Activated B cell treated with CpG ODN at 0.5 μM for 24 hours (primary cell): ENCODE data around the gene GJB3. TPM values are rescaled to one million over a fixed set of nuclear protein-coding genes. Genes with fewer than 3 reads are reported as not detected.

Experiments used
- ATAC-seq: fragments of 200-7000 bp; cut with Tn5 transposase; one replicate; pipeline ENCODE4 v1.10.0; 2021; ENCODE audit warnings: low read depth, mild to moderate bottlenecking, moderate library complexity
- CTCF ChIA-PET: fragments of 350-600 bp; sonication (Branson Sonifier 250); formaldehyde crosslinking; loops from one replicate; lab custom pipeline; 2021; ENCODE audit warnings: antibody characterized with exemption; lab: Charles Lee
- POLR2A ChIA-PET: fragments of 350-600 bp; sonication (Branson Sonifier 250); formaldehyde crosslinking; loops from one replicate; lab custom pipeline; 2021; ENCODE audit warnings: antibody characterized with exemption; lab: Charles Lee
- DNase-seq: peaks from one replicate; pipeline ENCODE4 v3.0.0; 2022
- H3K27ac Mint-ChIP-seq: one replicate; pipeline ENCODE4 v1.8.0; 2020; ENCODE audit warnings: mixed read lengths
- H3K27me3 Mint-ChIP-seq: one replicate; pipeline ENCODE4 v1.8.0; 2021; ENCODE audit warnings: mixed read lengths
- H3K36me3 Mint-ChIP-seq: one replicate; pipeline ENCODE4 v1.8.0; 2021; ENCODE audit warnings: low read depth, mixed read lengths
- H3K4me1 Mint-ChIP-seq: one replicate; pipeline ENCODE4 v1.8.0; 2021; ENCODE audit warnings: mixed read lengths
- H3K4me3 Mint-ChIP-seq: one replicate; pipeline ENCODE4 v1.8.0; 2020; ENCODE audit warnings: mild to moderate bottlenecking, mixed read lengths
- H3K9me3 Mint-ChIP-seq: one replicate; pipeline ENCODE4 v1.8.0; 2020; ENCODE audit warnings: mixed read lengths
- intact Hi-C: fragments of 100-400 bp; cut with micrococcal nuclease; formaldehyde crosslinking; loops from one replicate; pipeline ENCODE4 v1.15.1; 2024
- total RNA-seq: library from RNA; stranded (reverse); gene quantifications from 2 replicates; pipeline ENCODE4 v1.2.3, GENCODE V29; 2022
- TF ChIP-seq, protein P1 (sequence below): fragments of 200-600 bp; IDR thresholded peaks from one replicate; pipeline ENCODE4 v1.8.0; 2022; ENCODE audit warnings: antibody characterized with exemption, mild to moderate bottlenecking

GJB3 gene
- total RNA-seq, 1 donor from 2014 or later: not detected

DNA sequence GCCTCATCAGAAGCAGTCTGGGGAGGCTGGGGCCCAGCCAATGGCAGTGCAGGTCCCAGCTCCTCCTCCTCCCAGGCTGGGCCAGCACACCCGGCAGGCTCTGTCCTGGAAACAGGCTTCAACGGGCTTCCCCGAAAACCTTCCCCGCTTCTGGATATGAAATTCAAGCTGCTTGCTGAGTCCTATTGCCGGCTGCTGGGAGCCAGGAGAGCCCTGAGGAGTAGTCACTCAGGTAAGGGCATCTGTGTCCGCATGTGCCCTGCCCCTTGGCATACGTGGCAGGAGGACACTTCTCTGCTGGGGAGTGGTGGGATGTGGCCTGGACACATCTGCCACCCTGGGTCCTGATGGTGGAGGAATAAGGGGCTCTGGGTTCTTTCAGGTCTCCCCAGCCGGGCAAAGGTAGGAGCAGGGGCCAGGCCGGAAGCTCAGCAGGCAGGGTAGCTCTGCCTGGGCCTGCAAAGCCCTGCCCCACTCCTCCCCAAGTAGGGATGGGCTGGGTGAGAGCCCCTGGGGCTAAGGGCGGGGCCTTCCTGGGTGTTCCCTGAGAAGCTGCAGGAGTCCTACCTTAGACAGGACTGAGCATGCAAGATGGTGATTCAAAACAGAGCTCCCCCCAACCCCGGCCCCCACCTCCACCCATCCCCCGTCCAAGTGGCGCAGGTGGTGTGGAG lies 25.9 kb upstream of the GJB3 start, which contains the start of gene GJB5:
GJB5 (plus strand) TSS at position 84 of the 674 bp plus-strand sequence. CDS start 2,284 bp downstream, outside the sequence.
- TF ChIP-seq, protein P1, sequence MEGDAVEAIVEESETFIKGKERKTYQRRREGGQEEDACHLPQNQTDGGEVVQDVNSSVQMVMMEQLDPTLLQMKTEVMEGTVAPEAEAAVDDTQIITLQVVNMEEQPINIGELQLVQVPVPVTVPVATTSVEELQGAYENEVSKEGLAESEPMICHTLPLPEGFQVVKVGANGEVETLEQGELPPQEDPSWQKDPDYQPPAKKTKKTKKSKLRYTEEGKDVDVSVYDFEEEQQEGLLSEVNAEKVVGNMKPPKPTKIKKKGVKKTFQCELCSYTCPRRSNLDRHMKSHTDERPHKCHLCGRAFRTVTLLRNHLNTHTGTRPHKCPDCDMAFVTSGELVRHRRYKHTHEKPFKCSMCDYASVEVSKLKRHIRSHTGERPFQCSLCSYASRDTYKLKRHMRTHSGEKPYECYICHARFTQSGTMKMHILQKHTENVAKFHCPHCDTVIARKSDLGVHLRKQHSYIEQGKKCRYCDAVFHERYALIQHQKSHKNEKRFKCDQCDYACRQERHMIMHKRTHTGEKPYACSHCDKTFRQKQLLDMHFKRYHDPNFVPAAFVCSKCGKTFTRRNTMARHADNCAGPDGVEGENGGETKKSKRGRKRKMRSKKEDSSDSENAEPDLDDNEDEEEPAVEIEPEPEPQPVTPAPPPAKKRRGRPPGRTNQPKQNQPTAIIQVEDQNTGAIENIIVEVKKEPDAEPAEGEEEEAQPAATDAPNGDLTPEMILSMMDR: no peak
- POLR2A ChIA-PET: no interaction called here
- H3K36me3 Mint-ChIP-seq: no peaks in the 10 kb centered on the region
- CTCF ChIA-PET: no interaction called here
- H3K9me3 Mint-ChIP-seq: no peaks in the 10 kb centered on the region
- no peak within 1 kb of the TSS for H3K4me3 Mint-ChIP-seq
- intact Hi-C loops: no loop called here
- no peaks in the 10 kb centered on the region for H3K4me1 Mint-ChIP-seq
- DNase-seq (no peak), ATAC-seq (no peak)
- no peak within 1 kb of the TSS for H3K27ac Mint-ChIP-seq
- peaks cover 8% of the 10 kb centered on the region for H3K27me3 Mint-ChIP-seq

DNA sequence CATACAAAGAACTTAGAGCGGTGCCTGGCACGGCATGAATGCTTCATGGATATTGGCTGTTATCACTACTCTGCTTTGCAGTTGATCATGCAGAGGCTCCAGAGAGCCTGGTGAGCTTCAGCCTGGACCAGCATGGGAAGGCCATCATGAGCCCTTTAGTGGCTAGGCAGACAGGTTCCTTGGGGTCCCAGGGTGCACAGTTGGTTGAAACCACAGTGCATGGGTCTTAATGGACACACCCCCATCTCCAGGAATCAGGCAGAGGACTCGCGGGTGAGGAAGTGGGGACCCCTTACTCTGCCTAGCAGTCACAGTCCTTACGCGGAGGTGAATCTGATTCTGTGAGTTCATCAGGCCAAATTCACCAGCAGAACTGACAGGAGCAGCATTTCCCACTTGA lies 25.1 kb upstream of the GJB3 start:
- Mint-ChIP-seq H3K27ac (no peak overlapping the region), H3K4me1 (no peaks in the 10 kb centered on the region), H3K4me3 (no peak overlapping the region), H3K36me3 (no peaks in the 10 kb centered on the region), H3K27me3 (peaks cover 8% of the 10 kb centered on the region), H3K9me3 (no peaks in the 10 kb centered on the region)
- DNase-seq: no peak
- ChIA-PET POLR2A (no interaction called here), CTCF (interaction anchor here (1.4 kb wide), 1 partner anchor 30 kb away, joined by 3 read pairs; no protein-coding TSS in a partner anchor)
- ATAC-seq: no peak
- TF ChIP-seq, protein P1: no peak
- intact Hi-C loops: no loop called here

DNA sequence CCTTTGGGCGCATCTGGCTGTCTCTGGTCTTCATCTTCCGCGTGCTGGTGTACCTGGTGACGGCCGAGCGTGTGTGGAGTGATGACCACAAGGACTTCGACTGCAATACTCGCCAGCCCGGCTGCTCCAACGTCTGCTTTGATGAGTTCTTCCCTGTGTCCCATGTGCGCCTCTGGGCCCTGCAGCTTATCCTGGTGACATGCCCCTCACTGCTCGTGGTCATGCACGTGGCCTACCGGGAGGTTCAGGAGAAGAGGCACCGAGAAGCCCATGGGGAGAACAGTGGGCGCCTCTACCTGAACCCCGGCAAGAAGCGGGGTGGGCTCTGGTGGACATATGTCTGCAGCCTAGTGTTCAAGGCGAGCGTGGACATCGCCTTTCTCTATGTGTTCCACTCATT lies 23.6 kb upstream of the GJB3 start:
- ATAC-seq: no peak
- POLR2A ChIA-PET: no interaction called here

DNA sequence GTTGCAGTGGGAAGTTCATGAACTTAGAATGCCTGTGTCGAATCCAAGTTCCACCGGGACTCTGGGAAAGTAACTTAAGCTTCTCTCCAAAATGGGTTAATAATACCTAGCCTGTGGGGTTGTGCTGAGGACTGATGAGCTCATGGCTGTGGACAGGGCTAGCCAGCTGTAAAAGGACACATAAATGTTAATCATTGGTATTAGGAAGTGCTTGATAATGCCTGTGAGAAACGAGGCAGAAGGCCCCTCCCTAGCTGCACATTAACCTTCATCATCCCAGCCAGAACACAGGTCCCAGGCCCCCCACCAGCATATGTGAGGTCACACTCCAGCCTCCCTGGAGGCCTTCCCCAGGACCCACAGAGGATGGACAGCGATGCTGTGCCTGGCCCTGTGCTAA lies 22.3 kb upstream of the GJB3 start:
- Mint-ChIP-seq H3K4me3 (no peak overlapping the region), H3K36me3 (no peaks in the 10 kb centered on the region), H3K9me3 (no peaks in the 10 kb centered on the region), H3K4me1 (no peaks in the 10 kb centered on the region), H3K27ac (no peak overlapping the region), H3K27me3 (peaks cover 7% of the 10 kb centered on the region)
- ATAC-seq (no peak), DNase-seq (no peak)
- CTCF ChIA-PET: interaction anchor here (1.6 kb wide), 1 partner anchor 16 kb away, joined by 4 read pairs; no protein-coding TSS in a partner anchor
- TF ChIP-seq, protein P1: no peak
- POLR2A ChIA-PET: no interaction called here
- intact Hi-C loops: no loop called here

More for the DNA sequence above, 23.6 kb upstream of the GJB3 start:
- CTCF ChIA-PET: interaction anchor here (1.6 kb wide), 1 partner anchor 14 kb away, joined by 4 read pairs; no protein-coding TSS in a partner anchor
- Mint-ChIP-seq H3K27me3 (peaks cover 10% of the 10 kb centered on the region), H3K4me1 (no peaks in the 10 kb centered on the region), H3K36me3 (no peaks in the 10 kb centered on the region), H3K4me3 (no peak overlapping the region), H3K9me3 (no peaks in the 10 kb centered on the region), H3K27ac (no peak overlapping the region)
- TF ChIP-seq, protein P1: no peak
- no peak for DNase-seq
- intact Hi-C loops: no loop called here

DNA sequence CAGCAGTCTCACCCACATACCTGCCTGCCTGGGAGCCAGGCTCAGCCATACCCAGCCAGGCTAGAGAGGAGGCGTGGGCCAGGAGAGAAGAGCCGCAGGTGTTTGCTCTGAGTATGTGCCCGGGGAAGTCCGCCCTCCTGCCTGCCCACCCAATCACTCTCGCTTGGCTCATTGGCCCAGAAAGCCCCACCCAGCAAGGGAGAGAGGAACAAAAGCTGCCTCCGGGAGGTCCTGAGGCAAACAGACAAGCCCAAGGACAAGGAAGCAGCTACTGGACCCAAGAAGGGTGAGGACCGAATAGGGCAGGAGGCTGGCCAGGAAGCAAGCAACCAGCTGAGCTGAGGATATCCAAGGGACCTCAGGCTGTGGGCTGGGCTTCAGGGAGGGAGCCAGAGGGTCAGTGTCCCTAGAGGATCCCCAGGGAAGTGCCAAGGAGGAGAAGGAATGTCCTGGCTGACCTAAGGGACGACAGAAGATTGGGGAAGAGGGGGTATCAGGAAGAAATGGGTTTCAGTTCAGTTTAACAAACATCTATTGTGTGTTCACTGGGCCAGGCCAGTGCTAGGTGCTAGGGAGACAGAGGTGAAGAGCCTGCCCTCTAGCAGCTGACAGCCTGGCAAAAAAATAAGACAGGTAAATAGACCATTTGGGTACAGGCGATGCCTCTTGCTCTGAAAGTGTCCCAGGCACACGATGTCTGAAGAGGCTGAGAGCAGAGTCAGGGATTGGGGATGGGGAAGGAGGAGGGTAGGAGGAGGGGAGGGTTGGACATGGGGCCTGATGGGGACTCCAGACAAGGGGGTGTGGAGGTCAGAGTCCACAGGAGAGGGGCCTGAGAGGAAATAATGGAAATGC lies 21.3 kb upstream of the GJB3 start, which contains the start of gene GJB4:
GJB4 (plus strand) TSS at position 238 of the 855 bp plus-strand sequence. CDS start 1,515 bp downstream, outside the sequence.
- ChIA-PET POLR2A (no interaction called here), CTCF (no interaction called here)
- intact Hi-C loops: no loop called here
- Mint-ChIP-seq H3K27me3 (peaks cover 8% of the 10 kb centered on the region), H3K4me1 (no peaks in the 10 kb centered on the region), H3K4me3 (no peak within 1 kb of the TSS), H3K27ac (no peak within 1 kb of the TSS), H3K9me3 (no peaks in the 10 kb centered on the region), H3K36me3 (no peaks in the 10 kb centered on the region)
- ATAC-seq: no peak
- no peak for DNase-seq
- TF ChIP-seq, protein P1: no peak
